ENCODE data around the gene PLA2G4A.

GRCh38 chr1:186873687-186874086 is 44.9 kb downstream of the PLA2G4A start:
- TF ChIP-seq, protein P1, sequence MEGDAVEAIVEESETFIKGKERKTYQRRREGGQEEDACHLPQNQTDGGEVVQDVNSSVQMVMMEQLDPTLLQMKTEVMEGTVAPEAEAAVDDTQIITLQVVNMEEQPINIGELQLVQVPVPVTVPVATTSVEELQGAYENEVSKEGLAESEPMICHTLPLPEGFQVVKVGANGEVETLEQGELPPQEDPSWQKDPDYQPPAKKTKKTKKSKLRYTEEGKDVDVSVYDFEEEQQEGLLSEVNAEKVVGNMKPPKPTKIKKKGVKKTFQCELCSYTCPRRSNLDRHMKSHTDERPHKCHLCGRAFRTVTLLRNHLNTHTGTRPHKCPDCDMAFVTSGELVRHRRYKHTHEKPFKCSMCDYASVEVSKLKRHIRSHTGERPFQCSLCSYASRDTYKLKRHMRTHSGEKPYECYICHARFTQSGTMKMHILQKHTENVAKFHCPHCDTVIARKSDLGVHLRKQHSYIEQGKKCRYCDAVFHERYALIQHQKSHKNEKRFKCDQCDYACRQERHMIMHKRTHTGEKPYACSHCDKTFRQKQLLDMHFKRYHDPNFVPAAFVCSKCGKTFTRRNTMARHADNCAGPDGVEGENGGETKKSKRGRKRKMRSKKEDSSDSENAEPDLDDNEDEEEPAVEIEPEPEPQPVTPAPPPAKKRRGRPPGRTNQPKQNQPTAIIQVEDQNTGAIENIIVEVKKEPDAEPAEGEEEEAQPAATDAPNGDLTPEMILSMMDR (IDR thresholded peaks at IDR 0.05; ENCODE audit: insufficient read depth, low read length), result no peak
- no peak for TF ChIP-seq SPI1 (IDR thresholded peaks at IDR 0.05; ENCODE audit: borderline replicate concordance, low read depth)
